GM21786 (cell line): ENCODE results near the gene AKR1A1.
"Not testable (repeated sequence)": the region's sequence is repeated elsewhere in the genome, so short reads cannot be mapped to it uniquely, and the experiment has no call there.

Experiments
- ATAC-seq: cut with Tn5 transposase; IDR thresholded peaks from one replicate; pipeline ENCODE4 v1.9.1; 2021; ENCODE audit not compliant: unreplicated experiment

Gene AKR1A1

DNA sequence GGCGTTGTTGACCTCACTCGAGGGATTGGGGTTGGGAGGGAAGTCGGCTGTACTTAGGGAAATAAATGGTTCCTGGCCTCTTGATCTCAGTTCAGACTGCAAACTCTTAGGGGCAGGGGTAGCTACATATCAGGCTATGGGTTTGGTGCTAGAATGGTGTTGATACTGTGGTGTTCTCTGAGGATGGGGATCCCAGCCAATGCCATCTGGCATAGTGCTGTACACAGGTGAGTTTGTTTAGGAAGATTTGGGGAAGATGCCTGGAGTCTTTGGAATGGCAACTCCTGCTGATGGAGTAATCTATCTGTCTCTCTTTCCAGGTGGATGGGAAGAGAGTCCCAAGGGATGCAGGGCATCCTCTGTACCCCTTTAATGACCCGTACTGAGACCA lies 18.9 kb downstream of the AKR1A1 start:
- ATAC-seq, result no peak

DNA sequence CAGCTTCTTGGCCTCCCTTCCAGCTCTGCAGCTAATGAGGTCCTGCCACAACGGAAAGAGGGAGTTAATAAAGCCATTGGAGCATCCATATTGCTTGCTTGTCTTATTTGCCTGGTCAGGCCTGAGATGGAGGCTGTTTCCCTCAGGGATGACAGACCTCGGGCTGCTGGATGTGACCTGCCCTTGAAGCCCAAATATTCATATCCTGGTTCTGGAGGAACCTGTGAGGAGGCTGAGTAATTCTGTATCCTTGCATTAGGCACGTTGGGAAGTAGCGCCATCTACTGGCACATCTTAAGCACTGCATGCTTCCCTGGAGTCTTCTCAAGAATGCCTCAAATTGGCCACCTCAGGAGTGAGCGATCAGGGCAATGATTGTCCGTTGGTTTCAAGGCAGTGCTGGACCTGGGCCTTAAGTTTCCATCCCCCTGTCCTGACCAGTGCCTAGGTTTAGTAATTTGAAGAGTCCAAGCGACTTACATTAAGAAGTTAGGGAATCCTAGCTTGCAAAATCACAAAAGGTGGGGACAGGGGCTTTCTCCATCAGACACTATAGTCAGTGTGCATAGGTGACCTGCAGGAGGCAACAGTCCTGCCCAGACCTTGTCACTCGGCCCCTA lies 19.4 kb downstream of the AKR1A1 start:
- peak; percentile 66 for ATAC-seq

DNA sequence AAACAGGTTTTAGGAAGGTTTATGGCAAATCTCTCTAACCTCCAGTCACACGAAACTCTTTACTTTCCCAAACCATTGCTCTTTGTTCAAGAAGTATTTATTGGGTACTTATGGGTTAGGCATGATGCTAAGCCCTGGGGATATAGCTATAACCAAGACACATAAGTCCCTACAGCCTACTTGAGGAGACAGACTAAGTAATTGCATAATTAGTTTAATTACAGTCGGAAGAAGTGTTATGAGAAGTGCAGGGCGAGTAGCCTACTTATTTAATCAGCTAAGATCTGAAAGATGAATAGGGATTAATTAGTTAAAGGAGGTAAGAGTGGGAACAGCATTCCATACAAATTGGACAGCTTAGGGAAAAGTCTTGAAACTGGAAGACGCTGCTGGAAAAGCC lies 20.0 kb downstream of the AKR1A1 start:
- no peak for ATAC-seq

DNA sequence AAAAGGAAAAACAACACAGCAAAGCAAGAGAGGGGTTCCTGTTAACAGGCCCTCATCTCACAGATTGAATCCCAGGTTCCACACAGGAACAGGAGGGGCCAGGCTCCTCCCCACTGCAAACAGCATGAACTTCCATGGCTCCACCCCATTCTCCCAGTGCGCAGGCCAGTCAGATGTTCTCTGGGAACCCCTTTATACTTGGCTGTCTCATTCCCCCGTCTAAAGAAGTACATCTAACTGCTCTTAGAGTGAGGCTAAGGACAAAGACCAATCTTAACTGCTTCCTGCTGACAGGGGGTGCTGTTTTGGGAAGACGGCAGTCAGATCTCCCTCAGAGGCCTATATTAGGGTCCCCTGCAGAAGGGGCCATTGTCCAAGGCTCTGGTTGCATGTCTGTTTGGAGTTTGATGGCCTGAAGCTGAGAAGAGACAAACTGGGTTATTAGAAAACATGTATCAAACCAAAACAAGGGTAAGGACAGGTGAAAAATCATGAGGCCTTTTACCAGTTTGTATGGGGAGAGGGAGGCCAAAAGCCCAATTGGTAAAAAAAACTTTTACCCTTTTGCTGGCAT lies 22.7 kb downstream of the AKR1A1 start:
- no peak for ATAC-seq

DNA sequence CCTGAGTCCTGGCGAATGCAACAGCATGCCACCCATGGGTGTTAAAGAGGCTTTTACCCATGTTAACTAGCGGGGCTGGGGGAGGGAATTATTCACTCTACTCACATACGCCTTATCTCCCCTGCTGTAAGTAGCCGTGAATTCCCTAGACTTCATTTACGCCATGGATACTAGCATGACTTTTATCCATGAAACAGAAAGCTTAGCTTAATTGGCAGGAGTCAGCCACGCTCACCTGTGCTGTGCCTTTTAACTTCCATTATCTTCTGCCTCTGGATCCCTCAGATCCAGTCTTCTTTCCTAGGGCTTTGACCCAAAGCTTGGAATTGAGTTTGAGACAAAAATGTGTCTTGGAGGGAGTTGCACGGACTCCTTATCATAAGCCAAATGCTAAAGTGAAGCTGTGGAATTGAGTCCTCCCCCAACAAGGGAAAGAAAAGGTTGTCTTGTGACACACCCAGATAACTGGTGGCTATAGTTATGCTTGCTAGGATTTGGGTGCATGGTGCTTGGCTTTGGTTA lies 23.5 kb downstream of the AKR1A1 start:
- no peak for ATAC-seq

DNA sequence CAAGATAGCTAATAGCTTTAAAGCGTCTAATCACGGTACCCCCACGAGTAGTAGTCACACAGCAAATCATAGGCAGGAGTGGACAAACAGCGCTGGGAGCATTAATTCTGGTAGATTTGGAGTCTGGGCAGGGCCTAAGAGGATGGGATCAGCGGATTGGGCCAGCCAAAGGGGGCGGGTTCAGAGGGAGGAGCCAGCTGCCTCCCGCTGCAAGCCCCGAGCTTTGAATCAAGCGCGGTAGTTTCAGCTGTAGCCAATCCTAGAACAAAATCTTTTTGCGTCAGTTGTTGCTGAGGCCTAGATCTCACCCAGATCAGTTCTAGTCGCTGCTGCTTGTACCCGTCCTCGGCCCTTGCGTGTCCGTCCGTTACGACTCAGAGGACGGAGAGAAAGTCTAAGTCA lies 32.6 kb downstream of the AKR1A1 start:
- ATAC-seq, result peak; percentile 66

DNA sequence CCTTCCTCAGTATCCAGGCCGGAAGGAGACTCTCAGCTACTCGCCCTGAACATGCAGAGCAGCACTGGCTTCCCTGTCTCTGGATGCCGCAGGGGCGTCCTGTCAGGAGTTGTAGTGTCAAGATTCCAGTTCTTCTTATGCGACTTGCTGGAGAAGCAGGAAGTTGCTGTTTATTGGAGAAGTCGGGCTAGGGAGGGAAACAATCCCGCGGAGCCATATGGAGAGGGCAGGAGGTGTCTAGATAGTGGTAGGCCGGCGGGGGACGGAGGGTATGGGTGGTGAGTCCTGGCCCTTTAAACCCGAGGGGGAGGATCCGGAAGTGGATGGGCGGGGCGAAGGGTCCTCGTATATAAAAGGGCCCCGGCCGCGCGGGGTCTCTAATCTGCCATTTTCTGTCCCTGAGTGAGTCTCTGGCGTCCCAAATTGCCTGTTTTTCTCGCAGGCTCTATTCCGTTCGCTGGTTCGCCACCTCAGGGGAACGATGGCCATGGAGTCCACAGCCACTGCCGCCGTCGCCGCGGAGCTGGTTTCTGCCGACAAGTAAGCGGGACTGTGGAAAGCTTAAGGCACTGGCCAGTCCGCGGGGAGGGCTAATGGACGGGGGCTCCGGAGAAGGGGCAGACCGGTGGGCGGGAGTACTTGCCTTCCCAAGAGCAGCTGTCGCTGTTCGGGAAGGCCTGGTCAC lies 33.2 kb downstream of the AKR1A1 start, which contains the start of gene NASP:
Gene NASP, plus strand, starts transcription at position 376 of the 685 bp plus-strand sequence. Its CDS starts 106 bp downstream, at position 482.
- ATAC-seq, result peak; percentile 41

DNA sequence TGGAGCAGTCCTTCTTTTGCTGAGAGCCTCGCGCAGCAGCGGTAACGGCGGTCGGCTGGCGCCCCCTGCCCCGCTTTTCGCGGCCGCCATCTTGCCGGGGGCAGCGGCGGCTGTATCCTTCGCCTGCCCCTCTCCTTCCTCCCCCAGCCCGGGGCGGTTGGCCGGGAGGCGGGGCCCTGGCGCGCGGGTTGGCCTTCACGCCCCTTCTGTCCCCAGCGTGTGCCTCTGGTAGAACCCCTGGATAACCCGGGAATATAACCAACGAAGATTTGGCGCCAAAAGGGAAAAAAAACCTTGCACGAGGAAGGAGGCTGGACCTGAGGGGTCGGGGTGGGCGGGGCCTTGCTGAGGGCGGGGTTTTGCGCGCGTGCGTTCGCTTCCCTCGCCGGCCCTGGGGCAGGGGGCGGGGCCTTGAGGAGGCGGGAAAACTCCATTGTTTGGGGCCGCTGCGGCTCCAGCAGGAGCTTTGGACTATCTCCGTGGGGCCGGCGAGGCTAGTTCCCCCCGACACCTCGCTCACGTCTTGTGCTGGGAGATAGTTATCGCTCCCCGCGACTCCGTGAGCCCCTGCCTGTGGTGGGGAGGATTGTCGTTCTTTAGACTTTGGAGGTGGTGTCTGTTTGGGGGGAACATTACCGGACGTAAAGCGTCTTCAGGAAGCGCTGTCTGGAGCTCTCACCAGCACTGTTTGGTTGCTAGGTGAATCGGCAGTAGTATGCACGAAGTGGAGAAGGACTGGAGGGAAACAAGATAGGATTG lies 33.9 kb downstream of the AKR1A1 start:
- peak; percentile 16 for ATAC-seq

DNA sequence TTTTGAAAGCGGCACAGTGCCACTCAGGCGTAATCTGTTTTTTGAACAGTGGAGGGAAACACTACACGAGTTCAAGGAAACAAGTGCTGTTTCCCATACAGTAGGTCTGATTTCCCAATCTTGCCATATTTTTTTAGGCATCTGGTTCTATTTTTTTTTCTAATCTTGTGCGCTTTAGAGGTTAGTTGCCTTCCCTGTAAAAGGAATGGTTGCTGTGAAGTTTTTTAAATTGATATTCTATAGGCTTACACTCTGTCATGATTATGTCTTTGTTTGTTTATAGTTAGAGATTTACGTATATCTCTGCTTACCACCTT lies 34.4 kb downstream of the AKR1A1 start:
- ATAC-seq, result no peak

DNA sequence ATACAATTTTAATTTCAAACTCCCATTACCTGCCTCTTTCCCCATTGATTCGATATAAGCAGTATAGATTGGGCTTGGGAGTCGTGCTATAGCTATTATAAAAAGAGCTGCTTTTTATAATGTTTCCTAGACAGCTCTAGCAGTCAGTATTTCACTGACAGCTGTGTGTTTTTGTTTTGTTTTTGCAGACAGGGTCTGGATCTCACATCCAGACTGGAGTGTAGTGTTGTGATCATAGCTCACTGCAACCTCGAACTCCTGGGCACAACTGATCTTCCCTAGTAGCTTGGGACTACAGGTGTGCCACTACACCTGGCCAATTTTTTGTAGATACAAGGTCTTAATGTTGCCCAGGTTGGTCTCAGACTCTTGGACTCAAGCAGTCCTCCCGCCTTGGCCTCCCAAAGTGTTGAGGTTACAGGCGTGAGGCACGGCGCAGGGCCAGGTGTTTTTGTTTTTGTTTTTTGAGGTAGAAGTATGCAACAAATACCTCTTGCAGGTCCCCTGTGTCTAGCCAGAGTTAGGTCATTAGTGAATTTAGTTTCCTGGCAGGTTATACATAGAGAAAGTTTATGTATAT lies 35.0 kb downstream of the AKR1A1 start:
- ATAC-seq, result no peak

DNA sequence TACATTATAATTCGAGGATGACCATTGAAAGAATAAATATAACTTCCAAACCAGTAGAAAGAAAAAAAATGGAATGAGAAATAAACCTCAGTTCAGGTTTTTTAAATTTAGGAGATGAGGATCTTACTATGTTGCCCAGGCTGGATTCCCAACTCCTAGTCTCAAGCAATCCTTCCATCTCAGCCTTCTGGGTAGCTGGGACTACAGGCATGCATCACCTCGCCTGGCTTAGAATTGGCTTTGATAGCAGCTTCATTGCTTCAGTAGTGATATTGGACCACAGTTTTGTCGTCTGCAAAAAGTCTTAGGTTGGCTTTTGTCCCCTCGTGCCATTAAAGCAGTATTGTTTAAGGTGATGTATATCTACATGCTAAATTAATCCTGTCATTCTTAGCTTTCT lies 36.1 kb downstream of the AKR1A1 start:
- no peak for ATAC-seq

DNA sequence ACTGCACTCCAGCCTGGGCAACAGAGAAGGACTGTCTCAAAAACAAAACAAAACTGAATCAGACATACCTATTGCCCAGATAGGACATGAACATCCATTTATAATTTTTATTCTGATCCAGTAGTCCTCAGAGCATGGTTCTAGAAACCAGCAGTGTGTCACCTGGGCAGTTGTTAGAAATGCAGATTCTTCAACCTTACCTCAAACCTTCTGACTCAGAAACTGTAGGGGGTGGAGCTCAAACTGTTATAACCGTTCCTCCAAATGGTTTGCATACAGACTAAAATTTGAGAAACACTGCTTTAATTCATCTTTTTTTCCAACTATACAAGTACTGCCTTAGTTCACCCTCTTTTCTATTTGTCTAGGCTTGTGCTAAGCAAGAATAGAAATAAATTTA lies 39.2 kb downstream of the AKR1A1 start:
- ATAC-seq, result no peak

DNA sequence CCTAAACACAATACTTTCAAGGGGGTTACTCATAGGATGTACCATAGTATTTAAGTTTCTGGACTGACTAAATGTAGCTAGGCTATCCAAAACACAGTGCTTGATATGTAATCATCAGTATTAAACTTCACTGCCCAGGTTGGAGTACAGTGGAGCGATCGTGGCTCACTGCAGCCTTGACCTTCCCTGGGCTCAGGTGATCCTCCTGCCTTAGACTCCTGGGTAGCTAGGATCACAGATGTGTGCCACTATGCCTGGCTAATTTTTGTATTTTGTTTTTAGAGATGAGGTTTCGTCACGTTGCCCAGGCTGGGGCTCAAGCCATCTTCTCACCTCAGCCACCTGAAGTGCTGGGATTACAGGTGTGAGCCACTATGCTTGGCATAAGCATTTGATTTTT lies 43.8 kb downstream of the AKR1A1 start:
- ATAC-seq, result no peak

DNA sequence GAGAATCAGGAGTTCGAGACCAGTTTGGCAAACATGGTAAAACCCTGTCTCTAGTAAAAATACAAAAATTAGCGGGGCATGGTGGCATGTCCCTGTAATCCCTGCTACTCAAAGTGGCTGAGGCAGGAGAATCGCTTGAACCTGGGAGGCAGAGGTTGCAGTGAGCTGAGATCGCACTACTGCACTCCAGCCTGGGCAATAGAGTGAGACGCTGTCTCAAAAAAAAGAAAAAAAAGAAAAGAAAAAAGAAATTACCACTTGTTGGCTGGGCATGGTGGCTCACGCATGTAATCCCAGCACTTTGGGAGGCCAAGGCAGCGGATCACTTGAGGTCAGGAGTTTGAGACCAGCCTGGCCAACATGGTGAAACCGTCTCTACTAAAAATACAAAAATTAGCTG lies 46.1 kb downstream of the AKR1A1 start:
- ATAC-seq, result not testable (repeated sequence)

DNA sequence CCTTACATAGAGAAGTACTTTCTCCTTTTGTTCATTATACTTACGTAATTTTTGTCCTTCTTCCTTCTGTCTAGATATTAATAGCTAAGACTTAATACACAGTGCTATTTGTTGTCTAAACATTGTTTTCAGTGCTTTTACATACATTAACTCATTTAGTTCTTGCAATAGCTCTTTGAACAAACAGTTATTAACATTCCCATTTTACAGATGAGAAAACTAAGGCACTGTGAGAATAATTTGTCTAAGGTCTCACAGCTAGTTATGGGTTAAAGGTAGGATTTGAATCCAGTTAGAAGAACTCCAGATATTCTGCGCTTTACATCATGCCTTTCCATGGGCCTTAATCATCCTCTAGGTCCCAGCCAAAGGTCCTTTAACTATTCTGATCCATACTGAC lies 53.6 kb downstream of the AKR1A1 start:
- ATAC-seq, result no peak

DNA sequence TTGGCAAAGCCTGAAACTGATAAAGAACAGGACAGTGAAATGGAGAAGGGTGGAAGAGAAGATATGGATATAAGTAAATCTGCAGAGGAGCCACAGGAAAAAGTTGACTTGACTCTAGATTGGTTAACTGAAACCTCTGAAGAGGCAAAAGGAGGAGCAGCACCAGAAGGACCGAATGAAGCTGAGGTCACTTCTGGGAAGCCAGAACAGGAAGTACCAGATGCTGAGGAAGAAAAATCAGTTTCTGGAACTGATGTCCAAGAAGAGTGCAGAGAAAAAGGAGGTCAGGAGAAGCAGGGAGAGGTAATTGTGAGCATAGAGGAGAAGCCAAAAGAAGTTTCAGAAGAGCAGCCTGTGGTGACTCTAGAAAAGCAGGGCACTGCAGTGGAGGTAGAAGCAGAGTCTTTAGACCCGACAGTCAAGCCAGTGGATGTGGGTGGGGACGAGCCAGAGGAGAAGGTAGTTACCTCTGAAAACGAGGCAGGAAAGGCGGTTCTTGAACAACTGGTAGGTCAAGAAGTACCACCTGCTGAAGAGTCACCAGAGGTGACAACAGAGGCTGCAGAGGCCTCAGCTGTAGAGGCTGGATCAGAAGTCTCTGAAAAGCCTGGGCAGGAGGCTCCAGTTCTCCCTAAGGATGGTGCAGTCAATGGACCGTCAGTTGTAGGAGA lies 56.9 kb downstream of the AKR1A1 start:
- ATAC-seq, result no peak

DNA sequence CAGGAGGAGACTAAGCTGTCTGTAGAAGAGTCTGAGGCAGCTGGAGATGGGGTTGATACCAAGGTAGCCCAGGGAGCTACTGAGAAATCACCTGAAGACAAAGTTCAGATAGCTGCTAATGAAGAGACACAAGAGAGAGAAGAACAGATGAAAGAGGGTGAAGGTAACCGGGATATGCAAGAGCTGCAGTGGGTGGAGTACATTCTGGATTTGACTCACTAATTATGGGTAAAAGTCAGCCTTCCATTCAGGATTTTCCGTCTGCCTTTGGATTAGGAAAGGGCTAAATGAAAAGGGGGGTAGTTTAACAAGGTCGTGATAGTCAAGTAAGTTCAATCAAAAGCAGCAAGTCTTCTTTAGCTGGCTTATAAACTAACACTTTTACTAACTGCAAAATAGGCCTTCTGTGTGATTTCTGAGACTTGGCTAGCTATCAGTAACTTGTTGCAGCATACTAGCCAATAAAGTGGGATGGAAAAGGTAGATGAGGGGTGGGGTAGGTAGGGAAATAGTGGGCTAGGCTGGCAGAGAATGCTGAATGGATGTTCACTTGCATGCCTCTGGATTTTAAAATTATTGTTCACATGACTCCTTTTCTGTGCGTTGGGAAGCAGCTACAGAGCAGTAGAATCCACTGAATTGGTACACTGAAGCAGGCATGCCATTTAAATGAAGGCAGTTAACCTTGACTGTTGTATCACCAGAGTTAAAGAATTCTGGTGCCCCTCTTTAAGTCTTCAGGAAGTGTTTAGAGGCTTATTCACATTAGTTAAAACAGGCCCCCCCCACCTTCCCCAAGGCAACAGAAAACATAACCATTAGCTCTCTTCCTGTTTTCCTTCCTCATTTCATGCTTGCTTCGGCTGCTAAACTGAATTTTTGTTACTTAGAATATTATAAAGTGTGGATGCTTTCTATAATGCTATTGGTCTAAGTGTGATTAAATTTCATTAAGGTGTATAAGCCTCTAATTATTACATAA lies 57.8 kb downstream of the AKR1A1 start:
- ATAC-seq, result no peak

DNA sequence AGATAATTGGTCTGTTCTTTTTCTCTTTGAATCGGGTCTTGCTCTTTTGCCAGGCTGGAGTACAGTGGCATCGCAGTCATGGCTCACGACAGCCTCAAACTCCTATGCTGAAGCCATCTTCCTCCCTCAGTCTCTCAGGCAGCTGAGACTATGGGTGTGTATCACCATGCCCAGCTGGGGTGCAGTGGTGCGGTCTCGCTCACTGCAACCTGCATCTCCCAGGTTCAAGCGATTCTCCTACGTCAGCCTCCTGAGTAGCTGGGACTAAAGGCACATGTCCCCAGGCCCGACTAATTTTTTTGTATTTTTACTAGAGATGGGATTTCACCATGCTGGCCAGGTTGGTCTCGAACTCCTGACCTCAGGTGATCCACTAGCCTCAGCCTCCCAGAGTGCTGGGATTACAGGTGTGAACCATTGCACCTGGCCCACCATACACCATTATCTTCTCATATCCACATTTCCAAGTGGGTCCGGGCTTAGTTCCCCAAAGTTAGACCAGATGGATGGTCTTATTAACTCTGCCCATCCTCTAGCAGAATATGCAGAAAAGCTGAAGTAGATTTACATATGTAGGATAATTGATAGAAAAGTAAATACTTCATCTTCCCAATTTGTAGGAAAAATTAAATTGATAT lies 60.1 kb downstream of the AKR1A1 start:
- ATAC-seq, result no peak

DNA sequence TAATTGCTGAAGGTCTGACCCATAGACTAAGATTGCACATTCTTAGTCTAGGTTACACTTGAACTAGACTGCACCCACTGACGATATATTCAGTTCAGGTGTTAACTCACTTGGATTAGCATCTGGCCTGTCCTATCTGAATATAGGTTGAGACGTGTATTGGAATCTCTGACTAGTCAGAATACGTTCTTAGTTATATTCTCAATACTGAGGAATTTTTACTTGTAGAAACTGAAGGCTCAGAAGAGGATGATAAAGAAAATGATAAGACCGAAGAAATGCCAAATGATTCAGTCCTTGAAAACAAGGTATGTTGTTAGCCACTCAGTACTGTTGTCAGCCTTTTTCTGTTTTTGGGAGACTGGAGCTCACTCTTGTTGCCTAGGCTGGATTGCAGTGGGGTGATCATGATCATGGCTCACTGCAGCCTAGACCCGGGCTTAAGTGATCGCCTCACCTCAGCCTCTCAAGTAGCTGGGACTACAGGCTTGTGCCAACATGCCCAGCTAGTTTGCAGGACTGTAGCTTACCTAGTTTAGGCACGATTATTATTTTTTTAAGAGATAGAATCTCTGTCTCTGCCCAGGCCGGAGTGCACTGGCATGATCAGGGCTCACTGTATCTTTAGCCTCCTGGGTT lies 62.4 kb downstream of the AKR1A1 start:
- no peak for ATAC-seq
